Smooth muscle cell (in vitro differentiated cells): ENCODE data around the gene NLK. TPM values are rescaled to one million over a fixed set of nuclear protein-coding genes. Genes with fewer than 3 reads are reported as not detected.

Experiments
- DNase-seq: peaks from one replicate; lab custom pipeline; 2025; ENCODE audit not compliant: unreplicated experiment; lab: John Stamatoyannopoulos, UW
- H2AFZ ChIP-seq: fragments of 200-600 bp; sonication (generic); 2 replicates; pipeline ENCODE4 v1.6.0; 2016; ENCODE audit warnings: antibody characterized with exemption, low read depth, mild to moderate bottlenecking
- H3F3A ChIP-seq: fragments of 200-600 bp; sonication (generic); 2 replicates; pipeline ENCODE4 v1.6.0; 2017; ENCODE audit warnings: antibody characterized with exemption, low read depth
- H3K27ac ChIP-seq: fragments of 200-600 bp; sonication (generic); 2 replicates; pipeline ENCODE4 v1.5.1; 2016; ENCODE audit warnings: low read depth, mild to moderate bottlenecking
- H3K27me3 ChIP-seq: fragments of 200-600 bp; sonication (generic); 2 replicates; pipeline ENCODE4 v1.6.1; 2016; ENCODE audit warnings: low read depth, mild to moderate bottlenecking
- H3K36me3 ChIP-seq: fragments of 200-600 bp; sonication (generic); 2 replicates; pipeline ENCODE4 v1.5.1; 2016; ENCODE audit warnings: low read depth
- H3K4me1 ChIP-seq: fragments of 200-600 bp; sonication (generic); 2 replicates; pipeline ENCODE4 v1.5.1; 2016; ENCODE audit warnings: low read depth
- H3K4me2 ChIP-seq: fragments of 200-600 bp; sonication (generic); 2 replicates; pipeline ENCODE4 v1.6.0; 2016; ENCODE audit warnings: mild to moderate bottlenecking
- H3K4me3 ChIP-seq: fragments of 200-600 bp; sonication (generic); 2 replicates; pipeline ENCODE4 v1.5.1; 2016; ENCODE audit warnings: mild to moderate bottlenecking
- H3K79me2 ChIP-seq: fragments of 200-600 bp; sonication (generic); 2 replicates; pipeline ENCODE4 v1.6.0; 2016; ENCODE audit warnings: low read depth, mild to moderate bottlenecking
- H3K9ac ChIP-seq: fragments of 200-600 bp; sonication (generic); 2 replicates; pipeline ENCODE4 v1.6.0; 2016; ENCODE audit warnings: low read depth
- H3K9me3 ChIP-seq: fragments of 200-600 bp; sonication (generic); replicated peaks from 2 replicates; pipeline ENCODE4 v1.5.1; 2016; ENCODE audit warnings: low read depth
- H4K20me1 ChIP-seq: fragments of 200-600 bp; sonication (generic); 2 replicates; pipeline ENCODE4 v1.6.0; 2016; ENCODE audit warnings: low read depth
- CTCF ChIP-seq: fragments of 200-600 bp; sonication (generic); IDR thresholded peaks from 2 replicates; pipeline ENCODE4 v1.5.1; 2017; ENCODE audit warnings: borderline replicate concordance, mild to moderate bottlenecking, antibody characterized with exemption; ENCODE audit not compliant: insufficient read depth, poor library complexity, severe bottlenecking
- WGBS: methylation state at CpG from one replicate; pipeline ENCODE4 v1.1.7; 2016; ENCODE audit warnings: low lambda C conversion rate; 5-methylcytosine and 5-hydroxymethylcytosine counted together
- polyA plus RNA-seq: library from polyadenylated mRNA; unstranded; fragments of >200 nt; fragmentation: Nextera tagmentation; extraction: Ambion mirVana; gene quantifications from 2 replicates; pipeline ENCODE4 v1.2.1, GENCODE V29; 2016
- total RNA-seq: library from RNA; depleted of rRNA; stranded (reverse); fragments of >200 nt; gene quantifications from 2 replicates; pipeline ENCODE4 v1.2.3, GENCODE V29; 2014

Gene NLK
- total and polyA plus RNA-seq, 2 experiments from 2014 or later, result 1.8 to 18.0 TPM

- WGBS, result 74% methylated on average over 1 of the region's 1 CpG
- DNase-seq, result no peak
- Histone ChIP-seq H3K27me3 (no peaks in the 10 kb centered on the region), H2AFZ (no peak overlapping the region), H3K9me3 (no peaks in the 10 kb centered on the region), H3K4me2 (no peak overlapping the region), H3K27ac (no peak overlapping the region), H3K4me1 (peaks cover 11% of the 10 kb centered on the region), H4K20me1 (peaks cover 95% of the 10 kb centered on the region), H3K36me3 (no peaks in the 10 kb centered on the region), H3K9ac (no peak overlapping the region), H3K4me3 (no peak overlapping the region), H3F3A (no peaks in the 10 kb centered on the region), H3K79me2 (peaks cover 86% of the 10 kb centered on the region)
- no peak for TF ChIP-seq CTCF
Observed at GRCh38 chr17:28092088-28092487, 49.6 kb downstream of the NLK start.

GRCh38 chr17:28093999-28094716, 51.7 kb downstream of the NLK start:
- Histone ChIP-seq H3K4me2 (no peak overlapping the region), H2AFZ (no peak overlapping the region), H3K9me3 (no peaks in the 10 kb centered on the region), H3K27ac (no peak overlapping the region), H3K4me1 (peaks cover 11% of the 10 kb centered on the region), H3K27me3 (no peaks in the 10 kb centered on the region), H3K79me2 (peaks cover 82% of the 10 kb centered on the region), H4K20me1 (peaks cover 86% of the 10 kb centered on the region), H3K9ac (no peak overlapping the region), H3F3A (no peaks in the 10 kb centered on the region), H3K4me3 (no peak overlapping the region), H3K36me3 (no peaks in the 10 kb centered on the region)
- WGBS, result 81% methylated on average over 4 of the region's 4 CpGs
- no peak for DNase-seq
- TF ChIP-seq CTCF, result no peak

- Histone ChIP-seq H3K36me3 (no peaks in the 10 kb centered on the region), H3K9me3 (no peaks in the 10 kb centered on the region), H3K4me1 (peaks cover 7% of the 10 kb centered on the region), H4K20me1 (peaks cover 76% of the 10 kb centered on the region), H3K79me2 (peaks cover 74% of the 10 kb centered on the region), H3K9ac (no peak overlapping the region), H3F3A (no peaks in the 10 kb centered on the region), H3K27me3 (no peaks in the 10 kb centered on the region), H3K4me2 (no peak overlapping the region), H2AFZ (no peak overlapping the region), H3K27ac (no peak overlapping the region), H3K4me3 (no peak overlapping the region)
- no peak for TF ChIP-seq CTCF
- 90% methylated on average over 1 of the region's 1 CpG for whole genome bisulfite sequencing
- no peak for DNase-seq
Observed at GRCh38 chr17:28096756-28097155, 54.3 kb downstream of the NLK start.

GRCh38 chr17:28097254-28097653, 54.8 kb downstream of the NLK start:
- no peak for DNase-seq

More at GRCh38 chr17:28097254-28097653, 54.8 kb downstream of the NLK start:
- Histone ChIP-seq H3K9me3 (no peaks in the 10 kb centered on the region), H3K27me3 (no peaks in the 10 kb centered on the region), H3K36me3 (no peaks in the 10 kb centered on the region), H3K79me2 (peaks cover 74% of the 10 kb centered on the region), H3K4me3 (no peak overlapping the region), H3F3A (no peaks in the 10 kb centered on the region), H3K4me2 (no peak overlapping the region), H3K9ac (no peak overlapping the region), H2AFZ (no peak overlapping the region), H4K20me1 (peaks cover 75% of the 10 kb centered on the region), H3K4me1 (peaks cover 2% of the 10 kb centered on the region), H3K27ac (no peak overlapping the region)
- no peak for TF ChIP-seq CTCF
- WGBS, result 86% methylated on average over 1 of the region's 1 CpG
